ENCODE measurements around the gene GLTPD2. TPM values are rescaled to one million over a fixed set of nuclear protein-coding genes. Genes with fewer than 3 reads are reported as not detected.

GLTPD2 gene
- total RNA-seq, 3 donors from 2014 or later: not detected

DNA sequence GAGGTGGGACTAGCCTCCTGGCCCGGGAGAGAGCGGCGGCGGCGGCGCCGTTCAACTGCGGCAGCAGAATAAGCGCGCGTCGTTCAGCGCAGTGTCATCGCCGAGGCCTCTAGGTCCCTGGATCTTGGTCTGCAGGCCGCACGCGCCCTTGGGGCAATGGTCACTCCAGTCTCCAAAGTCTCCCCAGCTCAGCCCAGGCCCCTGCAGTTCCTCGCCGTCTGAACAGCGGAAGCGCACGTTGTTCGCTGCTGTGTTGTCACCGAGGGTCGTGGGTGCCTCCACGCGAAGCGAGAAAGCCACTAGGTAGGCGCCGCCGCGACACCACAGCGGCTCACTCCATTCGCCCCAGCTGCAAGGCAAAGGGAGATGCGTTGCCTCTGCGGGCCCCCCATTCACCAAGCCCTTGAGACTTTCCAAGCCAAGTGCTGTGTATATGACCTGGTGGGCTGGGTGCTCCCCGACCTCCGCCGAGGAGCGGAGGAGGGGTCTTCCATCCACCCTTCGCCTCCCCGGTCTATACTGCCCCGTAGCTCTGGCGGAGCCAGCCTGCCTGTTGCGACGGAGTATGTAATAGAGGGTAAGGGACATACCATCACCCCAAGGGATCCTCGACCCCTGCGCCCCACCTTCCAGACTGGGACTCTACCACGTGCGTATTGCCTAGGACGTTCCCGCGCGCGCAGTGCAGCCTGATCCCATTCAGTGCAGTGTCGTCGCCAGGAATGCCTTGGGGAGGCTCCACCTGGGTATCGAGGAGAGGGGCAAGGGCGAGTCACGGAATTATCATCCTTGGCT lies 3.3 kb upstream of the GLTPD2 start:
- Histone ChIP-seq H3K4me3 (no peak overlapping the region), H3K4me1 (ENCODE audit: low read depth) (peaks cover 36% of the 10 kb centered on the region), H3K9me3 (no peaks in the 10 kb centered on the region), H3K36me3 (ENCODE audit: low read depth) (no peaks in the 10 kb centered on the region)
- TF ChIP-seq, protein P1, sequence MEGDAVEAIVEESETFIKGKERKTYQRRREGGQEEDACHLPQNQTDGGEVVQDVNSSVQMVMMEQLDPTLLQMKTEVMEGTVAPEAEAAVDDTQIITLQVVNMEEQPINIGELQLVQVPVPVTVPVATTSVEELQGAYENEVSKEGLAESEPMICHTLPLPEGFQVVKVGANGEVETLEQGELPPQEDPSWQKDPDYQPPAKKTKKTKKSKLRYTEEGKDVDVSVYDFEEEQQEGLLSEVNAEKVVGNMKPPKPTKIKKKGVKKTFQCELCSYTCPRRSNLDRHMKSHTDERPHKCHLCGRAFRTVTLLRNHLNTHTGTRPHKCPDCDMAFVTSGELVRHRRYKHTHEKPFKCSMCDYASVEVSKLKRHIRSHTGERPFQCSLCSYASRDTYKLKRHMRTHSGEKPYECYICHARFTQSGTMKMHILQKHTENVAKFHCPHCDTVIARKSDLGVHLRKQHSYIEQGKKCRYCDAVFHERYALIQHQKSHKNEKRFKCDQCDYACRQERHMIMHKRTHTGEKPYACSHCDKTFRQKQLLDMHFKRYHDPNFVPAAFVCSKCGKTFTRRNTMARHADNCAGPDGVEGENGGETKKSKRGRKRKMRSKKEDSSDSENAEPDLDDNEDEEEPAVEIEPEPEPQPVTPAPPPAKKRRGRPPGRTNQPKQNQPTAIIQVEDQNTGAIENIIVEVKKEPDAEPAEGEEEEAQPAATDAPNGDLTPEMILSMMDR (IDR thresholded peaks at IDR 0.05): no peak
- peak in 1 of 3 donors; percentile 50 for DNase-seq
- no peak for ATAC-seq
- intact Hi-C loops (cut with DNase I, micrococcal nuclease): loop anchor here (5.0 to 10.0 kb wide), 3 partner anchors 61 to 102 kb away; no protein-coding TSS in a partner anchor

DNA sequence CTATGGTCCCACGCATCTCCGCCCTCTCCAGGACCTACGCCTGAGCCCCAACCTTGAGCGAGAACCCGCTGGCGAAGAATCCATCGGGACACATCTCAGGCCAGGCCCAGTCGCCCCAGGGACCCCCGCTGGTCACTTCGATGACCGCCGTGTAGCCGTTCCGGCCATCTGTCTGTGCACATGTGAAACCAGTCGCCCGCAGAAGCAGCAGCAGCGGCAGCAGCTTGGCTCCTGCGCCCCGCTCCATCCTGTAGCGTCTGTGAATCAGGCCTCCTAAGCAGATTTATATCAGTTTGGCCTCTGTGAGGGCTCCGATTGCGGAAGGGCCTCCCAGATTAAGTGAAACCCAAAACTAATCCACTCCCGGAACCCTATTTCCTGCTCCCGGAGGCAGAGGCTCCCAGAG lies 2.7 kb upstream of the GLTPD2 start, which contains the start of gene VMO1:
Gene VMO1 (minus strand): TSS at position 259 of the 406 bp plus-strand sequence. CDS start 12 bp downstream, at position 247.
- Histone ChIP-seq H3K36me3 (ENCODE audit: low read depth) (no peaks in the 10 kb centered on the region), H3K4me1 (ENCODE audit: low read depth) (peaks cover 36% of the 10 kb centered on the region), H3K4me3 (no peak within 1 kb of the TSS), H3K9me3 (no peaks in the 10 kb centered on the region)
- ATAC-seq (no peak), DNase-seq (peak; percentile 18 to 55 (median 39))
- intact Hi-C loops (cut with DNase I, micrococcal nuclease): loop anchor here (5.0 to 10.0 kb wide), 3 partner anchors 61 to 101 kb away; no protein-coding TSS in a partner anchor
- TF ChIP-seq, protein P1 (IDR thresholded peaks at IDR 0.05): no peak

DNA sequence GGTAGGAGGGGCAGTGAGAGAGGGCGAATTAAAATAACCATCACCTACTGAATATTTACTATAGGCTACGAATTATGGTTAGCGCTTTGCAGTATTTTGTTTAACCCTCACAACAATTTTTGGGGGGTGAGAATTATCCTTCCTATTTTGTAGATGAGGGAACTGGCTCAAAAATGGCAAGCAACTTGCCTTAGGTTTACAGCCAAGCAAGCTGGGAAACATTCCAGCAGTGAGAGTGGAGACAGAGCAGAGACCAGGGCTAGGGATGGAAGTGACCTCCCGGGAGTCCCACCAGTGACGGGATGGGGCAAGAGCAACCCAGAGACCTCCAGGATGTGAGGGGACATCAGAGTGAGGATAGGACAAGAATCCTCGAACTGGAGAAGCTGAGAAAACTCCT lies 2.2 kb upstream of the GLTPD2 start:
- DNase-seq (no peak), ATAC-seq (no peak)
- Histone ChIP-seq H3K36me3 (ENCODE audit: low read depth) (no peaks in the 10 kb centered on the region), H3K4me1 (ENCODE audit: low read depth) (peaks cover 36% of the 10 kb centered on the region), H3K9me3 (no peaks in the 10 kb centered on the region), H3K4me3 (no peak overlapping the region)
- TF ChIP-seq, protein P1 (IDR thresholded peaks at IDR 0.05): no peak
- intact Hi-C loops (cut with DNase I, micrococcal nuclease): loop anchor here (5.0 to 10.0 kb wide), 3 partner anchors 62 to 101 kb away; no protein-coding TSS in a partner anchor

DNA sequence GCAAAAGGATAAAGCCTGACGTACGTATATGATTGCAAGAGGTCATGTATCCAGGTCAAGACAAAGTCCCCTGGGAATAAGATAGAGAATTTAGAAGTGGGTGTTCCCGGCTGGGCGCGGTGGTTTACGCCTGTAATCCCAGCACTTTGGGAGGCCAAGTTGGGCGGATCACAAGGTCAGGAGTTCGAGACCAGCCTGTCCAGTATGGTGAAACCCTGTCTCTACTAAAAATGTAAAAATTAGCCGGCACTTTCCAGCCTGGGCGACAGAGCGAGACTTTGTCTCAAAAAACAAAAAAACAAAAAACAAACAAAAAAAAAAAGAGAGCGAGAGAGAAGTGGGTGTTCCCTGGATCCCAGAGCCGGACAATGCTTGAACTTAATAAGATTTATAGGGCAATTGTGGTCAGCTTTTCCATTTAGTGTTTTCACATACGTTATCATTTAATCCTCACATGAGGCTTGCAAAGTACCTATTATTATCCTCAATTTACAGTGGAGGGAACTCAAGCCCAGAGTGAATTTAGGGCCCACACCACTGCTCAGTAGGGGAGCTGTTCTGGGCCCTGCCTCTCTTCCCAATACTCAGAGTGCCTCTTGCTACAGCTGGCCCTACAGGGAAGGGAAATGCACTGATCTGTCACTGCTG lies 481 bp upstream of the GLTPD2 start:
- no peaks in the 10 kb centered on the region for H3K36me3 ChIP-seq (ENCODE audit: low read depth)
- H3K9me3 ChIP-seq: no peaks in the 10 kb centered on the region
- ATAC-seq (no peak), DNase-seq (peak in 1 of 3 donors; percentile 44)
- no peak overlapping the region for H3K4me3 ChIP-seq
- TF ChIP-seq, protein P1 (IDR thresholded peaks at IDR 0.05): no peak
- intact Hi-C loops (cut with DNase I, micrococcal nuclease): loop anchor here (5.0 to 10.0 kb wide), 3 partner anchors 63 to 99 kb away; no protein-coding TSS in a partner anchor
- H3K4me1 ChIP-seq (ENCODE audit: low read depth): peaks cover 36% of the 10 kb centered on the region

DNA sequence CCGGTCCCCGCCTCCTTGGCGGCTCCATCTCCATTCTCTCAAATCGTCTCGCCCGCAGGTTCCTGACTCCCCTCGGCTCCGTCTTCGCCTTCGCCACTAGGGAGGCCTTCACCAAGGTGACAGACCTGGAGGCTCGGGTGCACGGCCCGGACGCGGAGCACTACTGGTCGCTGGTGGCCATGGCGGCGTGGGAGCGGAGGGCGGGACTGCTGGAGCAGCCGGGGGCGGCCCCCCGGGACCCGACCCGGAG lies 862 bp downstream of the GLTPD2 start:
- no peaks in the 10 kb centered on the region for H3K36me3 ChIP-seq (ENCODE audit: low read depth)
- TF ChIP-seq, protein P1 (IDR thresholded peaks at IDR 0.05): no peak
- H3K4me1 ChIP-seq (ENCODE audit: low read depth): peaks cover 36% of the 10 kb centered on the region
- intact Hi-C loops (cut with DNase I, micrococcal nuclease): loop anchor here (5.0 to 10.0 kb wide), 3 partner anchors 65 to 98 kb away; no protein-coding TSS in a partner anchor
- H3K4me3 ChIP-seq: peak overlapping the region; percentile 29
- H3K9me3 ChIP-seq: no peaks in the 10 kb centered on the region
- no peak for ATAC-seq
- DNase-seq: no peak
